ENCODE results near the gene HAVCR1. TPM values are rescaled to one million over a fixed set of nuclear protein-coding genes. Genes with fewer than 3 reads are reported as not detected.
"Not testable (repeated sequence)": the region's sequence is repeated elsewhere in the genome, so short reads cannot be mapped to it uniquely, and the experiment has no call there.

HAVCR1 gene
- total RNA-seq, 1 donor from 2014 or later: 0.15 TPM

GRCh38 chr5:157038568-157039187 is 20.2 kb downstream of the HAVCR1 start:
- peaks cover 12% of the 10 kb centered on the region for H3K4me1 Mint-ChIP-seq (ENCODE audit: low read depth)
- H3K4me3 Mint-ChIP-seq (ENCODE audit: unreplicated experiment): no peak overlapping the region
- no peak overlapping the region for H3K27ac Mint-ChIP-seq (ENCODE audit: unreplicated experiment)
- no peaks in the 10 kb centered on the region for H3K9me3 Mint-ChIP-seq (ENCODE audit: low read depth)
- H3K27me3 Mint-ChIP-seq (ENCODE audit: low read depth): peaks cover 8% of the 10 kb centered on the region
- no peak for DNase-seq (ENCODE audit: low spot score)
- no peaks in the 10 kb centered on the region for H3K36me3 Mint-ChIP-seq (ENCODE audit: low read depth)
- TF ChIP-seq CTCF (IDR thresholded peaks at IDR 0.05): no peak

GRCh38 chr5:157034106-157035072 is 24.5 kb downstream of the HAVCR1 start:
- H3K36me3 Mint-ChIP-seq (ENCODE audit: low read depth); DNase-seq (ENCODE audit: low spot score); H3K4me3 Mint-ChIP-seq (ENCODE audit: unreplicated experiment); H3K9me3 Mint-ChIP-seq (ENCODE audit: low read depth): not testable (repeated sequence)
- peak overlapping the region; percentile 14 for H3K27ac Mint-ChIP-seq (ENCODE audit: unreplicated experiment)
- H3K4me1 Mint-ChIP-seq (ENCODE audit: low read depth): peaks cover 12% of the 10 kb centered on the region
- peaks cover 20% of the 10 kb centered on the region for H3K27me3 Mint-ChIP-seq (ENCODE audit: low read depth)

GRCh38 chr5:157033071-157033583 is 25.8 kb downstream of the HAVCR1 start:
- Mint-ChIP-seq H3K36me3 (ENCODE audit: low read depth) (no peaks in the 10 kb centered on the region), H3K4me3 (ENCODE audit: unreplicated experiment) (no peak overlapping the region), H3K27ac (ENCODE audit: unreplicated experiment) (no peak overlapping the region), H3K27me3 (ENCODE audit: low read depth) (peaks cover 23% of the 10 kb centered on the region), H3K4me1 (ENCODE audit: low read depth) (peaks cover 12% of the 10 kb centered on the region), H3K9me3 (ENCODE audit: low read depth) (no peaks in the 10 kb centered on the region)
- TF ChIP-seq CTCF (IDR thresholded peaks at IDR 0.05): no peak
- DNase-seq (ENCODE audit: low spot score): no peak

DNA sequence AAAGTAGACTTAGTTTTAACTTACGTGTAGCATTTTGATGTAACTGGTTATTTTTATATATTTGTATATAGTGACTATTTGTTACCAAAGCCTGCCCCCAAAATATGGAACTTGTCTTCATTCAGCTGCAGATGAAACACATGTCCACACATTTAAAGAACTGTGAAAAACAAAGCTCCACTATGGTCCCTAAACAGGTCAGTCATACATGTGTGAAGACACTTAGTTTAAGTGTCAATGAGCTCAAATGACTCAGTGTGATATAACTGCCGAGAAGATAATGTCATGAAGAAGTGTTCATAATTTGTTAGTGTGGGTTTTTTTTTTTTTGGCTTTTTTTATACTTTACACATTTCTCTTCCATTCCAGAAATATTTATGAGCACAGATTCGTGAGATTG is 28.2 kb downstream of the HAVCR1 start:
- no peaks in the 10 kb centered on the region for H3K36me3 Mint-ChIP-seq (ENCODE audit: low read depth)
- no peak overlapping the region for H3K27ac Mint-ChIP-seq (ENCODE audit: unreplicated experiment)
- no peaks in the 10 kb centered on the region for H3K9me3 Mint-ChIP-seq (ENCODE audit: low read depth)
- H3K27me3 Mint-ChIP-seq (ENCODE audit: low read depth): peaks cover 22% of the 10 kb centered on the region
- no peak for DNase-seq (ENCODE audit: low spot score)
- no peak overlapping the region for H3K4me3 Mint-ChIP-seq (ENCODE audit: unreplicated experiment)
- peaks cover 12% of the 10 kb centered on the region for H3K4me1 Mint-ChIP-seq (ENCODE audit: low read depth)
- TF ChIP-seq CTCF (IDR thresholded peaks at IDR 0.05): no peak

DNA sequence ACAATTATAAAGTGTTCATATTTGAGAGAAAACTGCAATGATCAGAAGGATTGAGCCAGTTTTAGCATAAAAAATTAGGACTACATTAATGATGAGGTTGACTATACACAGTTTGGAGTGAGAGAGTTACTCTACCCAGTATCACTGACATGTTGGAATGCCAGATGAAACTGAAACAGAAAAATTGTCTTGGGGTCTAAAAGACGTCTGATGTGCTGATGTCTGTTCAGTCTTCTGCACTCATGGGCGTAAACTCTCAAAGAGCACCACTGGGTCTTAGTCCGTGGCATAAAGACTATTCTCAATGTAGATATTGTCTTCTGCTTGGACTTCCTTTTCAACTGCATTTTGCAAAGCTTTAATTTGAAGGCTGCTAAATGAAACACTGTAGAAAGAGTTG is 29.5 kb downstream of the HAVCR1 start:
- Mint-ChIP-seq H3K4me3 (ENCODE audit: unreplicated experiment) (no peak overlapping the region), H3K9me3 (ENCODE audit: low read depth) (no peaks in the 10 kb centered on the region), H3K36me3 (ENCODE audit: low read depth) (no peaks in the 10 kb centered on the region), H3K27ac (ENCODE audit: unreplicated experiment) (no peak overlapping the region), H3K4me1 (ENCODE audit: low read depth) (peaks cover 5% of the 10 kb centered on the region), H3K27me3 (ENCODE audit: low read depth) (peaks cover 28% of the 10 kb centered on the region)
- TF ChIP-seq CTCF (IDR thresholded peaks at IDR 0.05): no peak
- DNase-seq (ENCODE audit: low spot score): no peak

- H3K4me1 Mint-ChIP-seq (ENCODE audit: low read depth); H3K9me3 Mint-ChIP-seq (ENCODE audit: low read depth); H3K36me3 Mint-ChIP-seq (ENCODE audit: low read depth); H3K27ac Mint-ChIP-seq (ENCODE audit: unreplicated experiment); DNase-seq (ENCODE audit: low spot score); H3K4me3 Mint-ChIP-seq (ENCODE audit: unreplicated experiment): not testable (repeated sequence)
- peaks cover 22% of the 10 kb centered on the region for H3K27me3 Mint-ChIP-seq (ENCODE audit: low read depth)
Measured at GRCh38 chr5:157027663-157028062, 31.3 kb downstream of the HAVCR1 start.
